Motor neuron (in vitro differentiated cells): ENCODE data around the gene FXYD3. TPM values are rescaled to one million over a fixed set of nuclear protein-coding genes. Genes with fewer than 3 reads are reported as not detected.
"Not testable (repeated sequence)": the region's sequence is repeated elsewhere in the genome, so short reads cannot be mapped to it uniquely, and the experiment has no call there.

Source experiments
- ATAC-seq, 8 experiments: fragments of 200-7000 bp; cut with Tn5 transposase; replicated peaks in 6 of 8; 2 replicates each; pipeline ENCODE4 v1.8.0; 2021; ENCODE audit warnings: mild to moderate bottlenecking in 8 of 8, moderate library complexity in 8 of 8
- H3K27ac ChIP-seq, 2 donors: fragments of 250-450 bp; sonication (Bioruptor Pico); 2 replicates each; pipeline ENCODE4 v1.9.0; 2021; ENCODE audit warnings: antibody characterized with exemption in 2 of 2, mild to moderate bottlenecking in 2 of 2, moderate library complexity in 1 of 2
- H3K4me1 ChIP-seq, 2 donors: fragments of 250-450 bp; sonication (Bioruptor Pico); replicated peaks in 1 of 2; 2 replicates each; pipeline ENCODE4 v1.6.1; 2021; ENCODE audit warnings: antibody characterized with exemption in 2 of 2, mild to moderate bottlenecking in 2 of 2, moderate library complexity in 1 of 2
- H3K4me3 ChIP-seq, 5 donors: fragments of 250-450 bp; sonication (Bioruptor Pico); 2 replicates each; pipeline ENCODE4 v1.9.0; 2021; ENCODE audit warnings: antibody characterized with exemption in 5 of 5, mild to moderate bottlenecking in 5 of 5, moderate library complexity in 4 of 5
- WGBS, 10 experiments: fragments of 450-650 bp; shearing (Covaris generic); methylation state at CpG; one replicate each; pipeline ENCODE4 v1.0.0; 2022; 5-methylcytosine and 5-hydroxymethylcytosine counted together
- in situ Hi-C, 9 experiments: fragments of 400-800 bp; cut with MboI; loops; one replicate each; pipeline ENCODE4 v1.15.0; 2021; ENCODE audit warnings: low sequenced_read_pairs in 9 of 9, low pct_unique_long_range_greater_than_20kb in 2 of 9; ENCODE audit not compliant: unreplicated experiment in 9 of 9
- total RNA-seq, 8 experiments: library from RNA; unstranded; fragments of 300-600 nt; gene quantifications; 2 replicates each; pipeline versions ENCODE4 v1.2.3 to v1.2.4, GENCODE V29; 2022

Gene FXYD3
- total RNA-seq, 8 experiments from 2014 or later = 0.25 to 2.0 (median 1.1) TPM; not detected in 3

DNA sequence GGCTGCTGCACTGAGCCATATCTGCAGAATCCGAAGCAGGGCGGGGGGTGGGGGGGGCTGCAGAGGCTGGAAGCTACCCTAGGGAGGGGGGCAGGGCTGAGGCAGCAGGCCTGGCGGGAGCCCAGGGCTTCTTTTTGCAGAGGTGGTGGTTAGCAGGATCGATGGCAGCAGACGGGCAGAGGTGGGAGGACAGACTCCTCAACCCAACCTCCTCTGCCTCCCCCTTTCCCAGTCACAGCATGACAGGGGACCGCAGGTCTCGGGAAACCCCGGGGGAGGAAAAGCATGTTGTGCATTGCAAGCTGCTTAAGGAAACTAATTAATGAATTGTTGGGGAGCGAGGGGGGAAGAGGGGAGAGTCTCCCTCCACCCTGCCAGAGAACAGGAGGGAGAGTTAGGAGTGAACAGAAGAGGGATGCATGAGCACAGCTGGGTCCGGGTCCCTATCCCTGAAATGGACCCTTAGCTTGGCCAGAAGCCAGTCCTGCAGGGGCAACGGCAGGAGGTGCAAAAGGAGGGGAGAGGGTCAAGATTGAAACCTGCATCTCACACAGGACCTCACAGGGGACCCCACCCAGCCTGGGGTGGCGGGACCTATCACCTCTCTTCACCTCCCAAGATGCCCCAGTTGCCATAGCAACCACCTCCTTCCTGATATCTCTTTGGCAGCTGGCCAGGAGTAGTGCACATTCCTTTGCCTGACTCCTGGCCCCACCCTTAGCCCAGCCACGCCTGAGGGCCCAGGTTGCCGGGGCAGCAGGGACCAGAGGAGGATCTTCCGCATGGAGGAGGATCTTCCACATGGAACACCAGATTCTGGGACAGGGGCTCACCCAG lies 29.2 kb downstream of the FXYD3 start:
- in situ Hi-C loops = no loop called here
- Histone ChIP-seq H3K4me3 (peak overlapping the region; percentile 45 to 76 (median 50)), H3K27ac (peak overlapping the region in 1 of 2 donors; percentile 57), H3K4me1 (peaks cover 25 to 28% of the 10 kb centered on the region in 2 donors)
- peak in 4 of 8 experiments; percentile 1 to 5 (median 2) for ATAC-seq
- 0 to 40% (median 20%) methylated on average over 2 to 3 of the region's 15 CpGs; no CpG with 5 or more reads in 6 of the 10 experiments for WGBS, 10 experiments

DNA sequence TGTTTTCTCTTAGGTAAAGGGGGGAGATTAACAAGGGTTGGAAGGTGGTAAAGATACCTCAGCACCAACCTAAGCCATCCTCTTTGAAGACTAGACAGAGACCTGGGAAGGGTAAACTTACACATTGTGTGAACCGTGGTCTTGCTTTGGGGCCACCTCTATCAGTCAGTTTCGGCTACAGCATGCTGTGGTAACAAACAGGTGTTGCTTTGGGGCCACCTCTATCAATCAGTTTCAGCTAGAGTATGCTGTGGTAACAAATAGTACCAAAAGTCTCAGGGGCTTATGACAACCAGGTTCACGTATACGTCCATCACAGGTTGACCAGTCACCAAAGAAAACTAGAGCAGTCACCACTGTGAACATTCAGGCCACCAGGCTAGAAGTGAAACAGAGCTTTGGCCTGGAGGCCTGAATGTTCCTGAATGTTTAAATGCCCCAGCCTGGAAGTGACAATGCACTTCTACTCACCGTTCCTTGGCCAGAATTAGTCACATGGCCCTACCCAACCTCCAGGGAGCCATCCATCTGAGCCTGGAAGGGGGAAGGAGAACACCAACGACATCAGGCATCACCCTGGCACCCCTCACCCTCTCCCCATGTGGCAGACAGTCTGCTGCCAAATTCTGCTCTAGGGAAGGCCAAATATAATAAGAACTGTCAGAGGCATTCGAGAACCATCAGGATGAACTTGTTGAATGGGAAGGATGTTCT lies 31.3 kb downstream of the FXYD3 start:
- 54 to 100% (median 86%) methylated on average over 1 to 5 of the region's 7 CpGs; no CpG with 5 or more reads in 2 of the 10 experiments for WGBS, 10 experiments
- no peak overlapping the region for H3K4me3 ChIP-seq
- in situ Hi-C loops = no loop called here
- H3K4me1 ChIP-seq = peaks cover 13 to 16% of the 10 kb centered on the region in 2 donors
- H3K27ac ChIP-seq = no peak overlapping the region
- peak in 1 of 8 experiments; percentile 55 for ATAC-seq

DNA sequence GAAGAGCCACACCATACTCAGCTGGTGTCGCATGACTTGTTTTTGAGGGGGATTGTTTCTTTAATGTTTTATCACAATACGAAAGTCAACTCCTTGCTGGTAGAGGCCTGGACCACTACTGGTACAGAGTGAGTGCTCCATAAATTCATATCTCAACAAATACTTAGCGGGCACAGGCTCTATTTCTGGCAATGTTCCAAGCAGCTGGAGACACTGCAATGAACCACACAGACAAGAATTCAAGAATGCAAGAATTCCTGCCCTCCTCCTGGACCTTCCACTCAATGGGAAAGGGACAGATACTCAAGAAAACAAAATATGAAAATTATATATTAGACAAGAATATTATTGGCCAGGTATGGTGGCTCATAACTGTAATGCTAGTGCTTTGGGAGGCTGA lies 33.8 kb downstream of the FXYD3 start:
- peaks cover 22 to 24% of the 10 kb centered on the region in 2 donors for H3K4me1 ChIP-seq
- ATAC-seq = no peak
- H3K4me3 ChIP-seq = no peak overlapping the region
- no peak overlapping the region for H3K27ac ChIP-seq
- in situ Hi-C loops = no loop called here
- WGBS, 10 experiments = 29 to 100% (median 73%) methylated on average over 1 to 3 of the region's 3 CpGs; no CpG with 5 or more reads in 4 of the 10 experiments

DNA sequence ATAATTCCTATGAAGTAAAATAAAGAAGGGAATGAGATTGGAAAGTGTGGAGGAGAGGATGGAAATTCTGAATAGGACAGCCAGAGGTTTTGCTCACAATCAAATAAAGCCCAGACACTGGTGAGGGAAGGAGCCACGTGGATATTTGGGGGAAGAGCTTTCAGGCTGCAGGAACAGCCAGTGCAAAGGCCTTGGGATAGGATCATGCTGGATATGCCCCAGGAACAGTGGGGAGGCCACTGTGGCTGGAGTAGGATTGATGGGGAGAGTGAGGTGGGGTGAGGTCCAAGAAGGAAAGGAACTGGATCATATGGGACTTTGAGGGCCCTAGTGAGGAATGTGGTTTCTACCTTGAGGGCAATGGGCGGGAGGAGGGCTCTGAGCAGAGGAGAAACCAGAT lies 34.8 kb downstream of the FXYD3 start:
- peaks cover 21 to 23% of the 10 kb centered on the region in 2 donors for H3K4me1 ChIP-seq
- in situ Hi-C loops = loop anchor here in 1 of 9 experiments (25.0 kb wide), 1 partner anchor 112 kb away; the partner anchor contains the start of gene USF2
- no peak for ATAC-seq
- H3K4me3 ChIP-seq = no peak overlapping the region
- no peak overlapping the region for H3K27ac ChIP-seq
- WGBS, 10 experiments = 33 to 100% (median 90%) methylated on average over 1 to 2 of the region's 2 CpGs; no CpG with 5 or more reads in 2 of the 10 experiments

DNA sequence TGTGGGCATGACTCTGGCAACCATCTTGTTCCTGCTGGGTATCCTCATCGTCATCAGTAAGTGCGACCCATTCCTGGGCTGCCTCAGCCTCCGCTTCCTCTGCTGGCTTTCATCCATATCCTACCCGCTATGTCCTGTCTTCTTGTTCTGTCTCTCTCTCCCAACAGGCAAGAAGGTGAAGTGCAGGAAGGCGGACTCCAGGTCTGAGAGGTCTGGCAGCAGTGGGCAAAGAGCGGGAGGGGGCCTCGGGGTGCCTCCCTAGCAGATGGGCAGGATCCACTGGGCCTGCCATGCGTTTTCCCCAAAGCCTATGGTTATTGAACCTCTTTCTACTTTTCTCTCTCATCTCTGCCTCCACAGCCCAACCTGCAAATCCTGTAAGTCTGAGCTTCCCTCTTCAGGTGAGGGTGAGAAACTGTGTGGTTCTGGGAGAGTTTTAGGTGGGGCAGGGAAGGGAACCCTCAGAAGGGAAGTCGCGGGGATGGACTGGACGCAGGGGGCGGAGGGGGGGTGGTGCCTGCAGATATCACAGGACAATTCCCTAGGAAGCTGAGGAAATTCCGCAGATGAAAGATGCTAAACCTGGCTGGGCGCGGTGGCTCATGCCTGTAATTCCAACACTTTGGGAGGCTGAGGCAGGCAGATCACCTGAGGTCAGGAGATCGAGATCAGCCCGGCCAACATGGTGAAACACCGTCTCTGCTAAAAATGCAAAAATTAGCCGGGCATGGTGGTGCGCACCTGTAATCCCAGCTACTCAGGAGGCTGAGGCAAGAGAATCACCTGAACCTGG lies 35.8 kb downstream of the FXYD3 start:
- Histone ChIP-seq H3K4me3 (no peak overlapping the region), H3K4me1 (peaks cover 21 to 23% of the 10 kb centered on the region in 2 donors), H3K27ac (no peak overlapping the region)
- WGBS, 10 experiments = 90 to 97% (median 95%) methylated on average over 2 to 8 of the region's 20 CpGs; no CpG with 5 or more reads in 6 of the 10 experiments
- in situ Hi-C loops = loop anchor here in 1 of 9 experiments (25.0 kb wide), 1 partner anchor 111 kb away; the partner anchor contains the start of gene USF2
- no peak for ATAC-seq

DNA sequence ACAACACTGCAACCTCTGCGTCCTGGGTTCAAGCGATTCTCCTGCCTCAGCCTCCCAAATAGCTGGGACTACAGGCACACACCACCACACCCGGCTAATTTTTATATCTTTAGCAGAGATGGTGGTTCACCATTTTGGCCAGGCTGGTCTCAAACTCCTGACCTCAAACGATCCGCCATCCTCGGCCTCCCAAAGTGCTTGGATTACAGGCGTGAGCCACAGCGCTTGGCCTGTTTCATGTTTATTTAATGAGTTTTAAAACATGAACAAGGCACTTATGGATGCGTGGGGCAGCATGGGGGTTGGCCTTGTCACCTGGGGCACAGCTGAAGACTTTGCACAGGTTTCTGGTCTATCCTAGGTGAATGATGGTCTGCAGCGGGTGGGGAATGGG lies 37.5 kb downstream of the FXYD3 start:
- in situ Hi-C loops = loop anchor here in 1 of 9 experiments (25.0 kb wide), 1 partner anchor 109 kb away; the partner anchor contains the start of gene USF2
- peaks cover 21 to 23% of the 10 kb centered on the region in 2 donors for H3K4me1 ChIP-seq
- H3K27ac ChIP-seq, ATAC-seq, H3K4me3 ChIP-seq: not testable (repeated sequence)
- 50 to 100% (median 81%) methylated on average over 1 to 9 of the region's 10 CpGs; no CpG with 5 or more reads in 3 of the 10 experiments for WGBS, 10 experiments

DNA sequence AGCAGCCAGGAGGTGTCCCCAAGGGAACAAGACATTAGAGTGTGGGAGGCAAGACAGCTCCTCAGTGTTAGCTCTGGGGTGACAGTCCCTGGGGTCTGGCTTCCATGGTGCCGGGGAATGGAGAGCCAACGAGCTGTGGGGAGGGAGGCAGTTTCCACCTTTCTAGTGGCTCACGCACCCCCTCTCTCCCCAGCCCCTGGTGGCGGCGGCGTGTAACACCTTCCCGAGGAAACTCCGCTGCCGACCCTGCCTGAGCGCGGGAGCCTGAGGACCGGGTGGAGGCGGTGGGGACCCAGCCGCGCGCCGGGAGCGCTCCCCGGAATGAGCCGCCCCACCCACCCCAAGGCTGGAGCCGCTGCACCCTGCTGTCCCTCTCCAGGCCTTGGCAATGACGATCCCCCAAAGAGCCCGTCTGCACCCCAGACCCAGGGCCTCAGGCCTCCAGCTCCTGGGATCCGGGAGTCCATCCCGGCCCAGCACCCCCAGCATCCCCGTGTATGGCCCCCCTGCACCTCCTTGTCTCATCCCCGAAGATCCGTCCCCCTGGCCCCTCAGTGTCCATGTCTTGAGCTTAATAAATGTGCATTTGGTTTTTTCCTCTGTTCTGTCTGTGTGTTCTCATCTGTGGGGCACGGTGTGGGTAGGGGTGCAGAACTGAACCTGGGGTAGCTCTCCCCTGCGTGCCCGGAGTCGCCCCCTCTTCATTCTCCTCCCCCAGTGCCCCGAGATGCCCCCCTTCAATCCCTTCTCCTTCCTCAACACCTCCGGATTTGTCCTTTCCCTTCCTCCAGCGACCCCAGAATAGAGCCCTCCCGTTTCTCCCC lies 38.3 kb downstream of the FXYD3 start:
- Histone ChIP-seq H3K4me1 (peaks cover 21 to 23% of the 10 kb centered on the region in 2 donors), H3K4me3 (peak overlapping the region in 4 of 5 donors; percentile 26 to 43 (median 30)), H3K27ac (no peak overlapping the region)
- in situ Hi-C loops = loop anchor here in 1 of 9 experiments (25.0 kb wide), 1 partner anchor 108 kb away; the partner anchor contains the start of gene USF2
- peak; percentile 15 to 60 (median 36) for ATAC-seq
- 11 to 34% methylated on average over 2 to 5 of the region's 36 CpGs; no CpG with 5 or more reads in 8 of the 10 experiments for WGBS, 10 experiments

DNA sequence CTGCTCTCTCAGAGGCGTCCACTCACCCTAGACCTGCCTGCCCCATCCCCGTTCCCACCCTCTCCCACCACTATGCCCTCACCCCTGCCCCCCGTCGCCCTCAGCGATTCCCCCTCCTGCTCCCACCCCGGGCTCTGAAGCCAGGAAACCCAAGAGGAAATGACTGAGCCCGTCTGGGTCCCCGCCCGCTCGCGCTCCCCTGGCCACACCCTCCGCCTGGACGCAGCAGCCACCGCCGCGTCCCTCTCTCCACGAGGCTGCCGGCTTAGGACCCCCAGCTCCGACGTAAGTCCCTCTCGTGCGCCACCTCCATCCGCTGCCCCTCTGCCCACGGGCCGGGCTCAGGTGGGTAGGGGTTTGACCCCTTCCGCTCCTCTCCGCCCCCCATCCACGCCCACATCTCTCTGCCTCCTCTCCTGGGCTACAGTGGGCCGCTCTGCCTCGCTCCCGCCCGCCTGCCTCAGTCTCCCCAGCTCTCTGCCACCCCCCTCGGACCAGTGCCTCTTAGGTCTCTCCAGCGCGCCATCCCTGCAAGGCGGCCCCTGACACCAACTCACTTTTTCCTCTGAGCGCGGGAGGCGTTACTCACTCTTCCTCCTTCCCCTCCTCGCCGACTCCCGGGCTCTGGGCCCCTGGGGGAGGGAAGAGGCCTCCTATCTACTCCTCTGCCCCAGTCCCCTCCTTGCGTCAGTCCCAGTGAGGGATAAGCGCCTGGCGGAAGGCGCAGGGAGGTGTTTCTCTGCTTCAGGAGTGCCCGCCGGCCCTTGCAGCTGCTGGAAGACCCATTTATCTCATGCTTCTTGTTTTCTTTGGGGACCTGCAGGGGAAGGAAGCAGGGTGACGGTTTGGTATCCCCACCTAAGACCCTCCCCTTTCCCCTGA lies 39.1 kb downstream of the FXYD3 start, which contains the start of gene FXYD5:
Gene FXYD5, plus strand, starts transcription at position 211 of the 882 bp plus-strand sequence. CDS start 816 bp downstream, outside the sequence.
- H3K27ac ChIP-seq = peak within 1 kb of the TSS in 1 of 2 donors; percentile 0
- H3K4me3 ChIP-seq = peak within 1 kb of the TSS; percentile 9 to 43 (median 29)
- peaks cover 21 to 23% of the 10 kb centered on the region in 2 donors for H3K4me1 ChIP-seq
- 20% methylated on average over 1 of the region's 49 CpGs; no CpG with 5 or more reads in 9 of the 10 experiments for WGBS, 10 experiments
- ATAC-seq = peak; percentile 69 to 88 (median 82)
- in situ Hi-C loops = loop anchor here in 1 of 9 experiments (25.0 kb wide), 1 partner anchor 108 kb away; the partner anchor contains the start of gene USF2

DNA sequence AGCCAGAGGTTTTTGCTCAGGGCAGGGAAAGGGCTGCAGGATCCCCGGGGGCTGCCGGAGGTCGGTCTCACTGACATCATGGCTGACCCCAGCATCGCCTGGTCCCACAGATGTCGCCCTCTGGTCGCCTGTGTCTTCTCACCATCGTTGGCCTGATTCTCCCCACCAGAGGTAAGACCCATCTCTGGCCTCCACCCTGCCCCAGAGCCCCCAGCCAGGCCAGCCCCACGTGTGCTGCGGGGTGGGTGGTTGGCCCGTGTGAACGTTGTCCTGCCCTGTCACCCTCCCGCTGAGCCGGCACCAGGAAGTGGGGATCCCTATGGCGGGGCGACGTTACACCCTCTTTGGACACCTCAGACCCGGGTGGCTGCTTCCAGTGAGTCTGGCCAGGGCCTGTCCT lies 39.8 kb downstream of the FXYD3 start:
- Histone ChIP-seq H3K4me3 (peak overlapping the region in 3 of 5 donors; percentile 29 to 43 (median 31)), H3K4me1 (peaks cover 21 to 23% of the 10 kb centered on the region in 2 donors), H3K27ac (peak overlapping the region in 1 of 2 donors; percentile 0)
- peak in 4 of 8 experiments; percentile 1 to 11 (median 2) for ATAC-seq
- in situ Hi-C loops = loop anchor here in 1 of 9 experiments (25.0 kb wide), 1 partner anchor 107 kb away; the partner anchor contains the start of gene USF2
- WGBS, 10 experiments = no CpG with 5 or more reads among the region's 17 CpGs

DNA sequence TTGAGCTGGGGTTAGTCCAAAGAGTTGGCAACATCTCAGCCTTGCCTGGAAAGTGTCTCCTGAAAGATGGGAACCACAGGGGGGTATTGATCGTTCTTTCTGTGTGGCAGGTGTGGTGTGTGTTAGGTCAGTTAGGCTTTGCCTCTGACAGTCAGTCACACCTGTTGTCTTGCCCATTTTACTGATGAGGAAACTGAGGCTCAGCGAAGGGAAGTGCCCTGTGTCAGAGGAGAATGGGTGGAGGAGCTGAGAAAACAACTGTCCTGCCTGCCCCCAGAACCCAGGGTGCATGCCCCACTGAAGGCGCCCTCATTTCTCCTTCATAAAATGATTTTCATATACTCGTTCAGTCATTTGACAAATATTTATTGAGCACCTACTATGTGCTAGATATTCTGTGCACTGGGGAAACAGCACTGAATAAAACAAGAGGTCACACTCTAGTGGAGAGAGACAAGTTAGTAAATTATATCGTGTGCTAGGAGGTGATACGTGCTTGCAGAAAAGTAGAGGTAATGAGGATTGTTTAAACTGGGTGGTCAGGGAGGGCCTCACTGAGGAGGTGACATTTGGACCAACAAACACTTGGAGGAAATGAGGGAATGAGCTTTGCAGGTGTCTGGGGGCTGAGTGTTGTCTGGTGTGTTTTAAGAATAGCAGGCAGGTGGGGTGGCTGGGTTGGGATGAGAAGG lies 40.5 kb downstream of the FXYD3 start:
- WGBS, 10 experiments = 0 to 100% (median 94%) methylated on average over 1 to 4 of the region's 6 CpGs; no CpG with 5 or more reads in 2 of the 10 experiments
- Histone ChIP-seq H3K4me3 (no peak overlapping the region), H3K4me1 (peaks cover 21 to 23% of the 10 kb centered on the region in 2 donors), H3K27ac (no peak overlapping the region)
- in situ Hi-C loops = loop anchor here in 1 of 9 experiments (25.0 kb wide), 1 partner anchor 106 kb away; the partner anchor contains the start of gene USF2
- no peak for ATAC-seq
